Panc1 (cell line): ENCODE data around the gene LHPP. TPM values are rescaled to one million over a fixed set of nuclear protein-coding genes. Genes with fewer than 3 reads are reported as not detected.
A peak's percentile ranks its signal among the peaks of the same experiment; 100 is the strongest.

Source experiments
- ATAC-seq: fragments of 200-7000 bp; cut with Tn5 transposase; 2 replicates; pipeline ENCODE4 v1.9.1; 2020; ENCODE audit warnings: mild to moderate bottlenecking, moderate library complexity
- BruUV-seq: library from RNA; stranded (reverse); fragments of 400-500 nt; replicated peaks from 2 replicates; lab custom pipeline; 2021; lab: Mats Ljungman, UMichigan
- CTCF ChIA-PET: fragments of 300-600 bp; sonication (Branson Sonifier 250); formaldehyde crosslinking; loops from one replicate; lab custom pipeline; 2022; ENCODE audit warnings: antibody characterized with exemption; lab: Charles Lee
- POLR2A ChIA-PET: fragments of 300-600 bp; sonication (Branson Sonifier 250); formaldehyde crosslinking; loops from one replicate; lab custom pipeline; 2022; ENCODE audit warnings: antibody characterized with exemption; lab: Charles Lee
- DNase-seq: peaks from one replicate; pipeline ENCODE4 v3.0.0-alpha.2; 2010; ENCODE audit warnings: low read depth, low spot score
- H3K27ac ChIP-seq: 2 replicates; pipeline ENCODE4 v1.5.1; 2011; ENCODE audit warnings: mild to moderate bottlenecking, low read length, inconsistent platforms
- H3K27me3 ChIP-seq: fragments of 200-500 bp; sonication (Bioruptor generic); 2 replicates; pipeline ENCODE4 v1.6.0; 2014; ENCODE audit warnings: low read length, inconsistent platforms; ENCODE audit not compliant: control insufficient read depth, insufficient read depth
- H3K36me3 ChIP-seq: fragments of 200-500 bp; sonication (Bioruptor generic); 2 replicates; pipeline ENCODE4 v1.5.1; 2014; ENCODE audit warnings: inconsistent platforms, mild to moderate bottlenecking, low read length, moderate library complexity; ENCODE audit not compliant: control insufficient read depth, insufficient read depth
- H3K4me1 ChIP-seq: 2 replicates; pipeline ENCODE4 v1.5.1; 2011; ENCODE audit warnings: inconsistent platforms, mild to moderate bottlenecking, low read length, moderate library complexity; ENCODE audit not compliant: control insufficient read depth, insufficient read depth
- H3K4me3 ChIP-seq, 2 experiments: 2 replicates each; pipeline ENCODE4 v1.5.1; 2011 to 2012; ENCODE audit warnings: low read depth in 2 of 2, low read length in 2 of 2, mild to moderate bottlenecking in 2 of 2, inconsistent platforms in 1 of 2, moderate library complexity in 1 of 2
- H3K9me3 ChIP-seq: fragments of 200-500 bp; sonication (Bioruptor generic); 2 replicates; pipeline ENCODE4 v1.5.1; 2014; ENCODE audit warnings: low read depth, mild to moderate bottlenecking, inconsistent platforms, low read length, moderate library complexity; ENCODE audit not compliant: control insufficient read depth, insufficient read depth
- CTCF ChIP-seq: fragments of 450-650 bp; IDR thresholded peaks from 2 replicates; pipeline ENCODE4 v1.5.1; 2017; ENCODE audit warnings: mild to moderate bottlenecking
- POLR2AphosphoS5 ChIP-seq: IDR thresholded peaks from 2 replicates; pipeline ENCODE4 v1.6.1; 2012; ENCODE audit warnings: mild to moderate bottlenecking, low read depth, low read length, moderate library complexity
- REST ChIP-seq, 2 experiments: IDR thresholded peaks; 2 replicates each; pipeline ENCODE4 v1.6.1; 2011 to 2012; ENCODE audit warnings: low read depth in 2 of 2, control low read depth in 1 of 2, low read length in 1 of 2, mild to moderate bottlenecking in 1 of 2, moderate library complexity in 1 of 2; ENCODE audit not compliant: insufficient read depth in 1 of 2
- SIN3A ChIP-seq: IDR thresholded peaks from 2 replicates; pipeline ENCODE4 v1.6.1; 2012; ENCODE audit warnings: low read depth, mild to moderate bottlenecking, low read length, moderate library complexity, borderline replicate concordance; ENCODE audit not compliant: insufficient read depth
- TCF7L2 ChIP-seq: IDR thresholded peaks from 2 replicates; pipeline ENCODE4 v1.6.1; 2011; ENCODE audit warnings: mild to moderate bottlenecking, low read depth, low read length, inconsistent platforms
- in situ Hi-C: cut with HindIII; loops from 2 replicates; pipeline ENCODE4 v1.10.0; 2016; ENCODE audit warnings: low sequenced_read_pairs, low pct_unique_long_range_greater_than_20kb
- intact Hi-C: fragments of 100-400 bp; cut with micrococcal nuclease; formaldehyde crosslinking; loops from one replicate; pipeline ENCODE4 v1.10.0; 2022; ENCODE audit not compliant: unreplicated experiment
- total RNA-seq: library from RNA; stranded (reverse); gene quantifications from one replicate; pipeline ENCODE4 v1.2.1, GENCODE V29; 2021; ENCODE audit not compliant: unreplicated experiment

Gene LHPP
- total RNA-seq, 1 experiment from 2014 or later, result 15.0 TPM

- no peak for DNase-seq
- intact Hi-C loops, result no loop called here
- Histone ChIP-seq H3K27me3 (no peaks in the 10 kb centered on the region), H3K4me1 (no peaks in the 10 kb centered on the region), H3K9me3 (0 out of 2 replicates have a peak, but pooled peaks cover 3% of the 10 kb centered on the region), H3K27ac (no peak overlapping the region), H3K4me3 (no peak overlapping the region), H3K36me3 (no peaks in the 10 kb centered on the region)
- ATAC-seq, result no peak
- no peak for TF ChIP-seq SIN3A
- TF ChIP-seq CTCF, result no peak
- no peak for TF ChIP-seq POLR2AphosphoS5
- TF ChIP-seq TCF7L2, result no peak
- no peak for TF ChIP-seq REST (IDR thresholded peaks at IDR 0.05; ENCODE audit: insufficient read depth in 1 of 2, low read depth in 2 of 2, low read length in 1 of 2)
- in situ Hi-C loops, result no loop called here
- CTCF ChIA-PET, result interaction anchor here (0.6 kb wide), 1 partner anchor 458 kb away, joined by 4 read pairs; no protein-coding TSS in a partner anchor
- BruUV-seq, result no TSS peak
- POLR2A ChIA-PET, result interaction anchor here (0.6 kb wide), 1 partner anchor 101 kb away, joined by 3 read pairs; no protein-coding TSS in a partner anchor
Measured at GRCh38 chr10:124505279-124505678, 43.7 kb downstream of the LHPP start.

DNA sequence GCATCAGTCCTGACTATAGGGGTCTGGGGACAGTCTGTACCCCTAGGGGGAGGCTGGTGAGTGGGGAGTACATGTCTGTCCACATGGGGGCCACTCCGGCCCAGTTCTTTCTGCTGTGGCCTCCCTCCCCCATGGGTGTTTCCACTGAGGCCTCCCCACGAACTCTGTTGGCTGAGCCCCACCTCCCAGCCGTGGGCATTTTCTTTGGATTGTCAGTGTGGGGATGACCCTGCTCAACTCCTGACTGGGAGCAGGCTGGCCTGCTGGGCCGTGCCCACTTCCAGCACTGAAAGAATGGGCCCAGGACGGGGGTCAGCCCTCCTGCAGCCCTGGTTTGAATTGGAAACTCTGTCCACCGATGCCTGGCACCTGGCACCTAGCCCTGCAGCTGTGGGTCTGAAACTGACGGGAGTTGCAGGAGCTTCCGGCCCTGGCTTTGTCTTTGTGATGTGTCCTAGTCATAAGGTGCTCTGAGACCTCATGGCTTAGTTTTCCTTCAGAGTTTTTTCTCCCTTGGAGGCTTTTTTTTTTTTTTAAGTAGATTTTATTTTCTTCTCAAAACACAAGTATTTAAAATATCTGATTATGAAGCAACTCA is 46.5 kb downstream of the LHPP start:
- H3K27ac ChIP-seq, result no peak overlapping the region
- ChIA-PET CTCF (no interaction called here), POLR2A (interaction anchor here (0.6 kb wide), 1 partner anchor 141 kb away, joined by 3 read pairs; no protein-coding TSS in a partner anchor)
- H3K36me3 ChIP-seq, result no peaks in the 10 kb centered on the region
- no peak for TF ChIP-seq POLR2AphosphoS5
- no peak for TF ChIP-seq SIN3A
- TF ChIP-seq TCF7L2, result no peak
- no peak for TF ChIP-seq CTCF
- TF ChIP-seq REST (IDR thresholded peaks at IDR 0.05; ENCODE audit: insufficient read depth in 1 of 2, low read depth in 2 of 2, low read length in 1 of 2), result no peak
- H3K4me3 ChIP-seq, result no peak overlapping the region
- intact Hi-C loops (no loop called here), in situ Hi-C loops (no loop called here)
- no peaks in the 10 kb centered on the region for H3K9me3 ChIP-seq
- no peaks in the 10 kb centered on the region for H3K27me3 ChIP-seq
- BruUV-seq, result no TSS peak
- no peaks in the 10 kb centered on the region for H3K4me1 ChIP-seq
- ATAC-seq (peak; percentile 40), DNase-seq (no peak)
